Thyroid gland (tissue), 4 donors: ENCODE results near the gene PPP2R5E. TPM values are rescaled to one million over a fixed set of nuclear protein-coding genes. Genes with fewer than 3 reads are reported as not detected.
A peak's percentile ranks its signal among the peaks of the same experiment; 100 is the strongest.
"Not testable (repeated sequence)": the region's sequence is repeated elsewhere in the genome, so short reads cannot be mapped to it uniquely, and the experiment has no call there.

ENCODE experiments used
- DNase-seq, 2 donors: peaks; one replicate each; pipeline ENCODE4 v3.0.0-alpha.2; 2019
- H3K27ac ChIP-seq, 3 donors: fragments of 200-600 bp; sonication (generic); 1 replicate in 2 of 3; 2 replicates in 1 of 3; pipeline ENCODE4 v1.5.1; 2016 to 2019; ENCODE audit warnings: mild to moderate bottlenecking in 1 of 3, moderate library complexity in 1 of 3
- H3K27me3 ChIP-seq: fragments of 200-600 bp; sonication (generic); one replicate; pipeline ENCODE4 v1.5.1; 2019
- H3K36me3 ChIP-seq, 2 donors: fragments of 200-600 bp; sonication (generic); one replicate each; pipeline ENCODE4 v1.5.1; 2016 to 2019
- H3K4me1 ChIP-seq, 2 donors: fragments of 200-600 bp; sonication (generic); one replicate each; pipeline ENCODE4 v1.5.1; 2017 to 2019
- H3K4me3 ChIP-seq, 3 donors: fragments of 200-600 bp; sonication (generic); replicated peaks in 1 of 3; 1 replicate in 2 of 3; 2 replicates in 1 of 3; pipeline ENCODE4 v1.5.1; 2016; ENCODE audit warnings: mild to moderate bottlenecking in 1 of 3
- H3K9me3 ChIP-seq: fragments of 200-600 bp; sonication (generic); one replicate; pipeline ENCODE4 v1.5.1; 2017
- CTCF ChIP-seq, 6 experiments: fragments of 200-600 bp in 3 of 6; fragments of 450-650 bp in 3 of 6; sonication (generic) in 3 of 6; IDR thresholded peaks; one replicate each; pipeline ENCODE4 v1.5.1; 2016 to 2019; ENCODE audit warnings: antibody characterized with exemption in 6 of 6, mild to moderate bottlenecking in 2 of 6, inconsistent platforms in 1 of 6, moderate library complexity in 1 of 6
- POLR2A ChIP-seq, 2 donors: fragments of 450-650 bp; IDR thresholded peaks; one replicate each; pipeline ENCODE4 v1.6.1; 2017; ENCODE audit warnings: antibody characterized with exemption in 2 of 2, mild to moderate bottlenecking in 2 of 2, moderate library complexity in 1 of 2
- WGBS, 2 donors: methylation state at CpG; one replicate each; pipeline ENCODE4 v1.1.5; 2017; 5-methylcytosine and 5-hydroxymethylcytosine counted together
- intact Hi-C: fragments of 100-400 bp; cut with DNase I; formaldehyde crosslinking; loops from one replicate; pipeline ENCODE4 v1.15.1; 2023
- total RNA-seq, 4 donors: library from RNA; depleted of rRNA; stranded (reverse); fragments of >200 nt; gene quantifications; one replicate each; pipeline ENCODE4 v1.2.3, GENCODE V29; 2016

PPP2R5E gene
- total RNA-seq, result 10 to 100 TPM; 30.0 to 42.3 (median 36.0) TPM

GRCh38 chr14:63543000-63543825 is at the start of gene PPP2R5E:
Gene PPP2R5E, minus strand, starts transcription at chr14:63543377. Its CDS starts 3,692 bp downstream, at chr14:63539685.
- Histone ChIP-seq H3K4me3 (peak within 1 kb of the TSS; percentile 58 to 99 (median 95)), H3K9me3 (no peaks in the 10 kb centered on the region), H3K4me1 (peaks cover 15 to 17% of the 10 kb centered on the region in 2 donors), H3K36me3 (peaks cover 8 to 13% of the 10 kb centered on the region in 2 donors), H3K27ac (peak within 1 kb of the TSS; percentile 48 to 96 (median 88)), H3K27me3 (no peaks in the 10 kb centered on the region)
- 0 to 1% methylated on average over 31 to 45 of the region's 78 CpGs for WGBS, 2 donors
- DNase-seq, result peak; percentile 99
- intact Hi-C loops, result loop anchor here (5.0 to 10.0 kb wide), 2 partner anchors 92 to 151 kb away; no protein-coding TSS in a partner anchor
- no peak for TF ChIP-seq CTCF (IDR thresholded peaks at IDR 0.05)
- TF ChIP-seq POLR2A (IDR thresholded peaks at IDR 0.05), result peak in 1 of 2 donors; percentile 86

GRCh38 chr14:63583046-63583445 is 39.9 kb upstream of the PPP2R5E start:
- H3K4me1 ChIP-seq, H3K27ac ChIP-seq, DNase-seq, H3K4me3 ChIP-seq, H3K36me3 ChIP-seq, intact Hi-C loops, H3K27me3 ChIP-seq, H3K9me3 ChIP-seq: not testable (repeated sequence)
- 89 to 93% methylated on average over 8 of the region's 8 CpGs for WGBS, 2 donors

- H3K4me1 ChIP-seq, result no peaks in the 10 kb centered on the region
- intact Hi-C loops, result no loop called here
- H3K27me3 ChIP-seq, result no peaks in the 10 kb centered on the region
- H3K27ac ChIP-seq, result no peak overlapping the region
- no peak for TF ChIP-seq POLR2A (IDR thresholded peaks at IDR 0.05)
- TF ChIP-seq CTCF (IDR thresholded peaks at IDR 0.05), result no peak
- H3K4me3 ChIP-seq, result no peak overlapping the region
- H3K36me3 ChIP-seq, result no peaks in the 10 kb centered on the region
- no peaks in the 10 kb centered on the region for H3K9me3 ChIP-seq
- WGBS, 2 donors, result 42 to 50% methylated on average over 4 of the region's 4 CpGs
- no peak for DNase-seq
These were observed 38.3 kb upstream of the PPP2R5E start for GRCh38 chr14:63581491-63581890.

GRCh38 chr14:63578300-63578699 is 35.1 kb upstream of the PPP2R5E start:
- Histone ChIP-seq H3K4me3 (no peak overlapping the region), H3K27me3 (no peaks in the 10 kb centered on the region), H3K9me3 (no peaks in the 10 kb centered on the region), H3K36me3 (no peaks in the 10 kb centered on the region), H3K27ac (no peak overlapping the region), H3K4me1 (no peaks in the 10 kb centered on the region)
- intact Hi-C loops, result no loop called here
- 89 to 95% methylated on average over 1 of the region's 1 CpG for WGBS, 2 donors
- TF ChIP-seq POLR2A (IDR thresholded peaks at IDR 0.05) (no peak), CTCF (IDR thresholded peaks at IDR 0.05) (no peak)
- no peak for DNase-seq

GRCh38 chr14:63573581-63573980 is 30.4 kb upstream of the PPP2R5E start:
- DNase-seq, result no peak
- Histone ChIP-seq H3K36me3 (no peaks in the 10 kb centered on the region), H3K4me1 (no peaks in the 10 kb centered on the region), H3K4me3 (no peak overlapping the region), H3K27me3 (no peaks in the 10 kb centered on the region), H3K9me3 (no peaks in the 10 kb centered on the region), H3K27ac (no peak overlapping the region)
- intact Hi-C loops, result no loop called here
- WGBS, 2 donors, result 69 to 82% methylated on average over 4 of the region's 4 CpGs
- TF ChIP-seq CTCF (IDR thresholded peaks at IDR 0.05) (no peak), POLR2A (IDR thresholded peaks at IDR 0.05) (no peak)
